Measurements from ENCODE around the gene OGDH. TPM values are rescaled to one million over a fixed set of nuclear protein-coding genes. Genes with fewer than 3 reads are reported as not detected.

OGDH gene
- total and polyA plus RNA-seq, 2 of the 4 experiments (the other 2 are of a cell fraction), result 47.4 to 56.5 TPM

- Histone ChIP-seq H2AK9ac (replicated peaks; ENCODE audit: low read depth, low read length, poor library complexity) (no peak overlapping the region), H3K56ac (ENCODE audit: extremely low read depth, insufficient read depth, low read length) (no peak overlapping the region), H3K4ac (ENCODE audit: low read depth, low read length) (no peak overlapping the region), H3K27me3 (ENCODE audit: control insufficient read depth, insufficient read depth, low read length) (no peaks in the 10 kb centered on the region), H4K91ac (ENCODE audit: insufficient read depth, low read depth, low read length) (no peak overlapping the region), H3K79me1 (ENCODE audit: low read depth in 1 of 2, low read length in 2 of 2) (peaks cover 47 to 69% of the 10 kb centered on the region in 2 experiments), H3K4me2 (ENCODE audit: low read depth, low read length) (no peak overlapping the region), H3K9me1 (ENCODE audit: insufficient read depth, low read length) (peaks cover 21% of the 10 kb centered on the region), H2BK5ac (ENCODE audit: low read depth, low read length, poor library complexity, severe bottlenecking) (no peak overlapping the region), H3K36me3 (ENCODE audit: control insufficient read depth, insufficient read depth, low read length) (peaks cover 18% of the 10 kb centered on the region), H2AK5ac (ENCODE audit: low read depth, low read length) (no peak overlapping the region), H3K18ac (ENCODE audit: low read depth, low read length) (no peak overlapping the region), H3K9ac (ENCODE audit: low read depth, low read length) (no peak overlapping the region), H4K20me1 (ENCODE audit: insufficient read depth, low read length) (peaks cover 11% of the 10 kb centered on the region), H3K4me3 (ENCODE audit: insufficient read depth, low read depth, low read length) (no peak overlapping the region), H3K4me1 (ENCODE audit: control insufficient read depth, insufficient read depth, low read length) (peaks cover 10% of the 10 kb centered on the region), H3K27ac (ENCODE audit: insufficient read depth, low read length) (no peak overlapping the region), H3K23ac (ENCODE audit: low read depth, low read length) (no peak overlapping the region), H2BK15ac (ENCODE audit: low read depth, low read length) (no peak overlapping the region), H2BK20ac (ENCODE audit: low read depth, low read length) (no peak overlapping the region), H2AFZ (replicated peaks; ENCODE audit: low read length, poor library complexity) (no peak overlapping the region), H3K14ac (replicated peaks; ENCODE audit: low read depth, low read length) (no peak overlapping the region), H4K5ac (ENCODE audit: low read depth, low read length) (no peak overlapping the region), H3K9me3 (ENCODE audit: control insufficient read depth, insufficient read depth, low read length) (no peaks in the 10 kb centered on the region), H4K8ac (ENCODE audit: low read depth in 2 of 2, low read length in 2 of 2) (no peak overlapping the region), H2BK120ac (ENCODE audit: low read depth, low read length) (no peak overlapping the region)
- dilution Hi-C loops (cut with HindIII; ENCODE audit: low sequenced_read_pairs, unreplicated experiment), result no loop called here
- TF ChIP-seq CEBPB (IDR thresholded peaks at IDR 0.05; ENCODE audit: low read depth, low read length) (no peak), FOS (IDR thresholded peaks at IDR 0.05; ENCODE audit: low read depth, low read length) (no peak), USF2 (IDR thresholded peaks at IDR 0.05; ENCODE audit: low read depth, low read length) (no peak), RFX5 (IDR thresholded peaks at IDR 0.05; ENCODE audit: low read depth, low read length) (no peak), RAD21 (IDR thresholded peaks at IDR 0.05; ENCODE audit: low read length) (no peak), BHLHE40 (IDR thresholded peaks at IDR 0.05; ENCODE audit: low read depth, low read length) (no peak), SMC3 (IDR thresholded peaks at IDR 0.05; ENCODE audit: low read depth, low read length) (no peak), POLR2A (IDR thresholded peaks at IDR 0.05; ENCODE audit: low read depth, low read length) (no peak), CTCF (conservative IDR thresholded peaks at IDR 0.05; ENCODE audit: low read depth, low read length) (no peak)
- WGBS, 2 experiments (ENCODE audit: extremely low coverage in 2 of 2, insufficient read length in 1 of 2), result no CpG with 5 or more reads among the region's 6 CpGs
- ATAC-seq (ENCODE audit: low read depth) (no peak), DNase-seq (no peak)
- ChIA-PET POLR2A (ENCODE audit: unreplicated experiment) (no interaction called here), CTCF (no interaction called here)
- BruUV-seq (replicated peaks), result no TSS peak
- in situ Hi-C loops (cut with MboI; ENCODE audit: low sequenced_read_pairs), result no loop called here
- intact Hi-C loops (cut with micrococcal nuclease), result no loop called here
Observed at GRCh38 chr7:44625526-44626471, 19.4 kb downstream of the OGDH start.

Measured in IMR-90 (cell line).